Heart left ventricle (tissue), 13 donors: Measurements from ENCODE around the gene TMEM163.

Source experiments
- CTCF ChIP-seq, 12 donors: fragments of 200-600 bp; sonication (generic) in 4 of 12; IDR thresholded peaks; one replicate each; pipeline versions ENCODE4 v1.5.0 to v1.8.0; 2018 to 2022; ENCODE audit warnings: antibody characterized with exemption in 12 of 12, mild to moderate bottlenecking in 5 of 12
- POLR2A ChIP-seq, 2 donors: fragments of 450-650 bp; IDR thresholded peaks; one replicate each; pipeline ENCODE4 v1.6.1; 2017; ENCODE audit warnings: antibody characterized with exemption in 2 of 2, mild to moderate bottlenecking in 2 of 2, moderate library complexity in 2 of 2
- donor health status: ischemic (EF 13 %, LVEDD 7.1; RV severe dilation, severe dysfunction).
- donor health status: DM: no; HTN: yes; CAD: no.
- donor health status: DM: no; HTN: no; CAD: no.
- donor health status: ischemic (EF 25% LVEDD 6.9; RV normal size, moderate dysfunction).
- donor health status: ischemic (EF 25% LVEDD 5.7; RV mildly dilated, moderate dysfunction).
- donor health status: ischemic (EF 35%, LVEDD 5.7; RV mildly dilated, moderate dysfunction).
- donor health status: nonischemic (EF 11% LVEDD 7.7; RV severe dilation, severe dysfunction).
- donor health status: DM: yes; HTN: yes; CAD: no.
- donor health status: PGD.
- donor health status: ischemic (EF 29% LVEDD 5.4; RV normal size, mild dysfunction).
- donor health status: nonischemic (EF 23%, LVEDD 6.1; RV moderate dilation, normal function).

GRCh38 chr2:134468776-134469175 is 250.0 kb downstream of the TMEM163 start:
- TF ChIP-seq CTCF (IDR thresholded peaks at IDR 0.05) (no peak), POLR2A (IDR thresholded peaks at IDR 0.05) (no peak)
